C4-2B (cell line): ENCODE data around the gene C17orf113.

Experiments
- ZFX ChIP-seq: fragments of 450-650 bp; IDR thresholded peaks from 2 replicates; pipeline ENCODE4 v1.6.1; 2017
- TF ChIP-seq, protein P1 (sequence below): fragments of 450-650 bp; conservative IDR thresholded peaks from 2 replicates; pipeline ENCODE4 v1.5.1; 2017; ENCODE audit warnings: mild to moderate bottlenecking

DNA sequence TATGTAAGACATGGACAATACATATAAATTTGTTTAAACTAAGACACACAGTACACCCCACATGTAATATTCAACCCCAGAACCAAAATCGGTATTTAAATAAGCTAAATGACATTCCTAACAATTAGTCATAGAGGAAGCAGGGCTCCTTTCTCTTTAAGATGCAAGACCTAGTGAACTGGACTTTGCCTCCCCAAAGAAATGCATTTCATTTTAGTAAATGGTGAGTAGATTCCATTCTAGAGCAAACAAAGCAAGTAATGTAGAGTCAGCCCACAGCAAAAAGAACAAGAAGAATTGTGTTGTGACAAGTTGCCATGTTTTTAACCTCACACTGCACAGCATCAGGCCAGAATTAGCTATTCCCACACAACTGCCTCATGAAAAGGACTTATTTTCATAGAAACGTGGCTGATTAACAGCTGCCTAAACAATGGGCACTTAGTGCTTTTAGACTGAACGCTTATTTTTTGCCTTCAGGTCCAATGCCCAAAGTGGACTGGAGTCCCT is 47.6 kb downstream of the C17orf113 start:
- TF ChIP-seq, protein P1, sequence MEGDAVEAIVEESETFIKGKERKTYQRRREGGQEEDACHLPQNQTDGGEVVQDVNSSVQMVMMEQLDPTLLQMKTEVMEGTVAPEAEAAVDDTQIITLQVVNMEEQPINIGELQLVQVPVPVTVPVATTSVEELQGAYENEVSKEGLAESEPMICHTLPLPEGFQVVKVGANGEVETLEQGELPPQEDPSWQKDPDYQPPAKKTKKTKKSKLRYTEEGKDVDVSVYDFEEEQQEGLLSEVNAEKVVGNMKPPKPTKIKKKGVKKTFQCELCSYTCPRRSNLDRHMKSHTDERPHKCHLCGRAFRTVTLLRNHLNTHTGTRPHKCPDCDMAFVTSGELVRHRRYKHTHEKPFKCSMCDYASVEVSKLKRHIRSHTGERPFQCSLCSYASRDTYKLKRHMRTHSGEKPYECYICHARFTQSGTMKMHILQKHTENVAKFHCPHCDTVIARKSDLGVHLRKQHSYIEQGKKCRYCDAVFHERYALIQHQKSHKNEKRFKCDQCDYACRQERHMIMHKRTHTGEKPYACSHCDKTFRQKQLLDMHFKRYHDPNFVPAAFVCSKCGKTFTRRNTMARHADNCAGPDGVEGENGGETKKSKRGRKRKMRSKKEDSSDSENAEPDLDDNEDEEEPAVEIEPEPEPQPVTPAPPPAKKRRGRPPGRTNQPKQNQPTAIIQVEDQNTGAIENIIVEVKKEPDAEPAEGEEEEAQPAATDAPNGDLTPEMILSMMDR = no peak
- TF ChIP-seq ZFX = no peak
